Measurements from ENCODE around the gene ANKRD13B. TPM values are rescaled to one million over a fixed set of nuclear protein-coding genes. Genes with fewer than 3 reads are reported as not detected.
A peak's percentile ranks its signal among the peaks of the same experiment; 100 is the strongest.

ANKRD13B gene
- polyA plus RNA-seq, 1 donor (not counting 4 experiments of a cell fraction or from before 2014, with no cell fraction given): 3.7 TPM

DNA sequence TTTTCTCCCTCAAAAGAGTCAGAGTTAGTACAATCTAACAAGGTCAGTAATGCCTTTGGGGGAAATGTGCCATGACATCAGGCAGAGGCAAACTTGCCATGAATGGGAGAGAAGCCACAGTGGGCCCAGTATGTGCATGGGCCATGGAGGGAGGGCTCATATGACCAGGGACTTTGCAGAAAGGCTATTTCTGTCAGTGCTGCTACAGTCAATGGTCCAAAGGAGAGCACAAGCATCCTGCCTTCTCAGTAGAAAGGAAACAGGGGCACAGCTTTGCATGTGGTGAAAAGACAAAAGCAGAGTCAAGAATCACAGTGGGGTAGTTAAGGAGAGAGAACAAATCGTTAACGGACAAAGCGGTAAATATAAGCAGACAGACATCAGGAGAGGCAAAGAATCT is 41.0 kb downstream of the ANKRD13B start:
- no peak for DNase-seq (ENCODE audit: low read depth, low spot score)
- H3K79me2 ChIP-seq (ENCODE audit: control insufficient read depth, insufficient read depth, low read length): no peaks in the 10 kb centered on the region
- TF ChIP-seq, protein P1, sequence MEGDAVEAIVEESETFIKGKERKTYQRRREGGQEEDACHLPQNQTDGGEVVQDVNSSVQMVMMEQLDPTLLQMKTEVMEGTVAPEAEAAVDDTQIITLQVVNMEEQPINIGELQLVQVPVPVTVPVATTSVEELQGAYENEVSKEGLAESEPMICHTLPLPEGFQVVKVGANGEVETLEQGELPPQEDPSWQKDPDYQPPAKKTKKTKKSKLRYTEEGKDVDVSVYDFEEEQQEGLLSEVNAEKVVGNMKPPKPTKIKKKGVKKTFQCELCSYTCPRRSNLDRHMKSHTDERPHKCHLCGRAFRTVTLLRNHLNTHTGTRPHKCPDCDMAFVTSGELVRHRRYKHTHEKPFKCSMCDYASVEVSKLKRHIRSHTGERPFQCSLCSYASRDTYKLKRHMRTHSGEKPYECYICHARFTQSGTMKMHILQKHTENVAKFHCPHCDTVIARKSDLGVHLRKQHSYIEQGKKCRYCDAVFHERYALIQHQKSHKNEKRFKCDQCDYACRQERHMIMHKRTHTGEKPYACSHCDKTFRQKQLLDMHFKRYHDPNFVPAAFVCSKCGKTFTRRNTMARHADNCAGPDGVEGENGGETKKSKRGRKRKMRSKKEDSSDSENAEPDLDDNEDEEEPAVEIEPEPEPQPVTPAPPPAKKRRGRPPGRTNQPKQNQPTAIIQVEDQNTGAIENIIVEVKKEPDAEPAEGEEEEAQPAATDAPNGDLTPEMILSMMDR (optimal IDR thresholded peaks at IDR 0.05 in 1 of 3, IDR thresholded peaks at IDR 0.05 in 1 of 3, conservative IDR thresholded peaks at IDR 0.05 in 1 of 3; ENCODE audit: extremely low read depth in 1 of 3, insufficient read depth in 2 of 3, low read length in 3 of 3): no peak
- no peak for TF ChIP-seq EZH2 (IDR thresholded peaks at IDR 0.05; ENCODE audit: low read length)
- no peaks in the 10 kb centered on the region for H3K9me1 ChIP-seq (ENCODE audit: control insufficient read depth, extremely low read depth, insufficient read depth, low read length)
- H3K4me3 ChIP-seq (ENCODE audit: control insufficient read depth in 2 of 3, extremely low read depth in 1 of 3, insufficient read depth in 2 of 3, low read depth in 1 of 3, low read length in 3 of 3): no peak overlapping the region
- dilution Hi-C loops (cut with MboI; ENCODE audit: extremely low pct_ligation_motif_present, low sequenced_read_pairs): no loop called here
- no peaks in the 10 kb centered on the region for H4K20me1 ChIP-seq (ENCODE audit: control insufficient read depth, extremely low read depth, insufficient read depth, low read length)
- H3K4me1 ChIP-seq (ENCODE audit: control insufficient read depth, extremely low read depth, insufficient read depth, low read length): peaks cover 3% of the 10 kb centered on the region
- no peak for FAIRE-seq
- no peak overlapping the region for H3K9ac ChIP-seq (ENCODE audit: control insufficient read depth, extremely low read depth, insufficient read depth, low read length)
- no peaks in the 10 kb centered on the region for H3K27me3 ChIP-seq (ENCODE audit: control insufficient read depth, extremely low read depth, insufficient read depth, low read length)
- H3K27ac ChIP-seq (ENCODE audit: control insufficient read depth, insufficient read depth, low read length): no peak overlapping the region
- H3K36me3 ChIP-seq (ENCODE audit: control insufficient read depth in 2 of 2, extremely low read depth in 1 of 2, insufficient read depth in 2 of 2, low read length in 2 of 2): peaks cover 14 to 20% of the 10 kb centered on the region in 2 experiments
- no peak overlapping the region for H2AFZ ChIP-seq (ENCODE audit: control insufficient read depth, low read length)
- H3K9me3 ChIP-seq (ENCODE audit: control insufficient read depth, low read depth, low read length): no peaks in the 10 kb centered on the region
- H3K4me2 ChIP-seq (ENCODE audit: control insufficient read depth, extremely low read depth, insufficient read depth, low read depth, low read length): no peak overlapping the region

GRCh38 chr17:29640413-29640812 is 47.5 kb downstream of the ANKRD13B start:
- Histone ChIP-seq H3K4me1 (ENCODE audit: control insufficient read depth, extremely low read depth, insufficient read depth, low read length) (peaks cover 23% of the 10 kb centered on the region), H3K9ac (ENCODE audit: control insufficient read depth, extremely low read depth, insufficient read depth, low read length) (peak overlapping the region; percentile 63), H3K27me3 (ENCODE audit: control insufficient read depth, extremely low read depth, insufficient read depth, low read length) (no peaks in the 10 kb centered on the region), H3K4me2 (ENCODE audit: control insufficient read depth, extremely low read depth, insufficient read depth, low read depth, low read length) (peak overlapping the region; percentile 33), H3K27ac (ENCODE audit: control insufficient read depth, insufficient read depth, low read length) (peak overlapping the region; percentile 89), H3K9me1 (ENCODE audit: control insufficient read depth, extremely low read depth, insufficient read depth, low read length) (no peaks in the 10 kb centered on the region), H3K79me2 (ENCODE audit: control insufficient read depth, insufficient read depth, low read length) (no peaks in the 10 kb centered on the region), H2AFZ (ENCODE audit: control insufficient read depth, low read length) (peak overlapping the region; percentile 25), H4K20me1 (ENCODE audit: control insufficient read depth, extremely low read depth, insufficient read depth, low read length) (no peaks in the 10 kb centered on the region), H3K9me3 (ENCODE audit: control insufficient read depth, low read depth, low read length) (no peaks in the 10 kb centered on the region), H3K36me3 (ENCODE audit: control insufficient read depth in 2 of 2, extremely low read depth in 1 of 2, insufficient read depth in 2 of 2, low read length in 2 of 2) (peaks cover 6 to 7% of the 10 kb centered on the region in 2 experiments), H3K4me3 (ENCODE audit: control insufficient read depth in 2 of 3, extremely low read depth in 1 of 3, insufficient read depth in 2 of 3, low read depth in 1 of 3, low read length in 3 of 3) (no peak overlapping the region)
- no peak for FAIRE-seq
- TF ChIP-seq, protein P1 (optimal IDR thresholded peaks at IDR 0.05 in 1 of 3, IDR thresholded peaks at IDR 0.05 in 1 of 3, conservative IDR thresholded peaks at IDR 0.05 in 1 of 3; ENCODE audit: extremely low read depth in 1 of 3, insufficient read depth in 2 of 3, low read length in 3 of 3): no peak
- TF ChIP-seq EZH2 (IDR thresholded peaks at IDR 0.05; ENCODE audit: low read length): no peak
- dilution Hi-C loops (cut with MboI; ENCODE audit: extremely low pct_ligation_motif_present, low sequenced_read_pairs): no loop called here
- DNase-seq (ENCODE audit: low read depth, low spot score): no peak
